CD4-positive, CD25-positive, alpha-beta regulatory T cell (primary cell): ENCODE measurements around the gene MED19. TPM values are rescaled to one million over a fixed set of nuclear protein-coding genes. Genes with fewer than 3 reads are reported as not detected.
A peak's percentile ranks its signal among the peaks of the same experiment; 100 is the strongest.
"Not testable (repeated sequence)": the region's sequence is repeated elsewhere in the genome, so short reads cannot be mapped to it uniquely, and the experiment has no call there.

Experiments used
- ATAC-seq, 2 donors: fragments of 150-1000 bp; cut with Tn5 transposase; one replicate each; pipeline ENCODE4 v1.10.0; 2021; ENCODE audit warnings: low read depth in 2 of 2, moderate number of reproducible peaks in 2 of 2, moderate library complexity in 1 of 2
- DNase-seq, 3 donors: peaks; one replicate each; pipeline versions ENCODE4 v3.0.0 to v3.0.0-alpha.2; 2012 to 2022; ENCODE audit warnings: mixed read lengths in 1 of 3
- H3K27ac ChIP-seq: one replicate; pipeline ENCODE4 v1.7.0; 2013; ENCODE audit warnings: mild to moderate bottlenecking, low read length; ENCODE audit not compliant: insufficient read depth, poor library complexity, severe bottlenecking
- H3K27me3 ChIP-seq: one replicate; pipeline ENCODE4 v1.7.0; 2013; ENCODE audit warnings: low read length; ENCODE audit not compliant: control insufficient read depth, insufficient read depth
- H3K36me3 ChIP-seq: one replicate; pipeline ENCODE4 v1.7.0; 2013; ENCODE audit warnings: mild to moderate bottlenecking, low read length, moderate library complexity; ENCODE audit not compliant: control insufficient read depth, insufficient read depth
- H3K4me1 ChIP-seq: 2 replicates; pipeline ENCODE4 v1.7.0; 2013; ENCODE audit warnings: mild to moderate bottlenecking, low read length; ENCODE audit not compliant: insufficient read depth, control insufficient read depth, poor library complexity, severe bottlenecking
- H3K4me3 ChIP-seq: one replicate; pipeline ENCODE4 v1.7.0; 2013; ENCODE audit warnings: low read depth, mild to moderate bottlenecking, low read length, moderate library complexity
- H3K9me3 ChIP-seq, 2 experiments: 1 replicate in 1 of 2; 2 replicates in 1 of 2; pipeline ENCODE4 v1.7.0; 2013; ENCODE audit warnings: low read length in 2 of 2, mild to moderate bottlenecking in 1 of 2, moderate library complexity in 1 of 2; ENCODE audit not compliant: control insufficient read depth in 2 of 2
- H3K27ac Mint-ChIP-seq, 3 donors: one replicate each; pipeline ENCODE4 v1.8.0; 2020 to 2022; ENCODE audit warnings: mild to moderate bottlenecking in 3 of 3, mixed read lengths in 3 of 3, moderate library complexity in 2 of 3
- H3K27me3 Mint-ChIP-seq: one replicate; pipeline ENCODE4 v1.8.0; 2022; ENCODE audit warnings: mild to moderate bottlenecking, mixed read lengths
- H3K36me3 Mint-ChIP-seq: one replicate; pipeline ENCODE4 v1.8.0; 2020; ENCODE audit warnings: mixed read lengths
- H3K4me1 Mint-ChIP-seq, 4 donors: one replicate each; pipeline ENCODE4 v1.8.0; 2020 to 2022; ENCODE audit warnings: mixed read lengths in 4 of 4, mild to moderate bottlenecking in 1 of 4
- H3K4me3 Mint-ChIP-seq, 4 donors: one replicate each; pipeline ENCODE4 v1.8.0; 2020 to 2022; ENCODE audit warnings: mild to moderate bottlenecking in 4 of 4, mixed read lengths in 4 of 4, moderate library complexity in 3 of 4
- H3K9me3 Mint-ChIP-seq, 7 donors: one replicate each; pipeline ENCODE4 v1.8.0; 2020 to 2022; ENCODE audit warnings: mixed read lengths in 7 of 7, mild to moderate bottlenecking in 3 of 7, moderate library complexity in 2 of 7
- polyA plus RNA-seq, 4 donors: library from polyadenylated mRNA; unstranded; fragments of 300-500 nt; fragmentation: Illumina TruSeq; gene quantifications; one replicate each; pipeline ENCODE4 v1.2.3, GENCODE V29; 2021
- total RNA-seq: library from RNA; stranded (reverse); gene quantifications from one replicate; pipeline ENCODE4 v1.2.3, GENCODE V29; 2022

The MED19 gene
- total and polyA plus RNA-seq, 5 donors from 2014 or later: 13.7 to 22.6 (median 20.8) TPM

DNA sequence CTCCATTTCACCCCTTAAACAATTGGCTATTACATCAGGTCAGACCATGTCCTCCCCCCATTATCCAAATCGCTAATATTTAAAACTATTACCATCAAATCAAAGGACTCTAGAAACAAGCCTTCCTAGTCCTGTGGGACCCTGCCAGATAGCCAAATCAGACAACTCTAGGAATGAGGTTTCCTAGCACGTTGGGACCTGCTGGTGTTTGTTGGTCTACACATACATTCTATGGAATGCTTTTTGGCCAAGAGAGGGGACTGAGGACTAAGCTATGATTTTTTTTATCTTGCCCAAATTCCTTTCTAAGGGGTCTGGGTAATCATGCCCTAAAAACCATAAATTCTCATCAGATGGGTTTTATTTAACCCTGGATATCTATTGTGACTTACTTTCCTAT is 15.2 kb upstream of the MED19 start:
- Mint-ChIP-seq H3K36me3 (peaks cover 4% of the 10 kb centered on the region), H3K27me3 (no peaks in the 10 kb centered on the region), H3K4me1 (peaks cover 10 to 18% (median 16%) of the 10 kb centered on the region in 4 donors), H3K27ac (peak overlapping the region in 2 of 3 donors; percentile 33 to 40), H3K9me3 (no peaks in the 10 kb centered on the region), H3K4me3 (no peak overlapping the region)
- H3K9me3 ChIP-seq: no peaks in the 10 kb centered on the region
- no peaks in the 10 kb centered on the region for H3K4me1 ChIP-seq
- peaks cover 3% of the 10 kb centered on the region for H3K36me3 ChIP-seq
- H3K27me3 ChIP-seq: no peaks in the 10 kb centered on the region
- DNase-seq: no peak
- H3K4me3 ChIP-seq: no peak overlapping the region
- no peak overlapping the region for H3K27ac ChIP-seq
- no peak for ATAC-seq

DNA sequence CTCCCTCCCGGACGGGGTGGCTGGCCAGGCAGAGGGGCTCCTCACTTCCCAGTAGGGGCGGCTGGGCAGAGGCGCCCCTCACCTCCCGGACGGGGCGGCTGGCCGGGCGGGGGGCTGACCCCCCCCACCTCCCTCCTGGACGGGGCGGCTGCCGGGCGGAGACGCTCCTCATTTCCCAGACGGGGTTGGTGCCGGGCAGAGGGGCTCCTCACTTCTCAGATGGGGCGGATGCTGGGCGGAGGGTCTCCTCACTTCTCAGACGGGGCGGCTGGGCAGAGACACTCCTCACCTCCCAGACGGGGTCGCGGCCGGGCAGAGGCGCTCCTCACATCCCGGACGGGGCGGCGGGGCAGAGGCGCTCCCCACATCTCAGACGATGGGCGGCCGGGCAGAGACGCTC is 4.7 kb upstream of the MED19 start:
- not testable (repeated sequence) for H3K27ac Mint-ChIP-seq, ATAC-seq, H3K27me3 Mint-ChIP-seq, H3K27ac ChIP-seq, H3K4me3 Mint-ChIP-seq, H3K27me3 ChIP-seq, H3K36me3 ChIP-seq, DNase-seq, H3K9me3 Mint-ChIP-seq, H3K36me3 Mint-ChIP-seq, H3K4me3 ChIP-seq, H3K9me3 ChIP-seq
- H3K4me1 ChIP-seq: peaks cover 23% of the 10 kb centered on the region
- H3K4me1 Mint-ChIP-seq: peaks cover 13 to 37% (median 22%) of the 10 kb centered on the region in 4 donors

DNA sequence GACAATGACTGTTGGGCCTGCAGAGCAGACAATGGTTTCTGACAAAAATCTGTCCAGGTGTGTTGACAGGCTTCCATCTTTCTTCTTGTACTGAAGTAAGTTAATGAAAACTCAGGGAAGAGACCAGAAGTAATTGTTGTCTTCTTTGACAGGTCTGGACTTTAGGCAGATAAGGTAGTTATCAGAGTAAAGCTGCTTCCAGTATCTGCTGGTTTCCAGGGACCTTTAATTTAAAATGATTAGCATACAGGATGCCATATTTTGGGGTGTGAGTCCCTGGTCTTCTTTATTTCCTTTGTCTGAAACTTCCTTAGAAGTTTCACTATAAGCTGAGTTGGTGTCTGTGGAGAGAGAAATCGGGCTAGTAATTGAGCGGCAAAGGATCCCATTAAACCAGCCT is 1.8 kb upstream of the MED19 start:
- Histone ChIP-seq H3K4me1 (peaks cover 35% of the 10 kb centered on the region), H3K36me3 (peaks cover 3% of the 10 kb centered on the region), H3K4me3 (peak overlapping the region; percentile 99), H3K27me3 (no peaks in the 10 kb centered on the region), H3K9me3 (no peaks in the 10 kb centered on the region), H3K27ac (no peak overlapping the region)
- Mint-ChIP-seq H3K36me3 (peaks cover 6% of the 10 kb centered on the region), H3K9me3 (no peaks in the 10 kb centered on the region), H3K27ac (peak overlapping the region in 1 of 3 donors; percentile 17), H3K27me3 (peaks cover 4% of the 10 kb centered on the region), H3K4me1 (peaks cover 17 to 54% (median 31%) of the 10 kb centered on the region in 4 donors), H3K4me3 (peak overlapping the region; percentile 89 to 99 (median 96))
- DNase-seq (no peak), ATAC-seq (no peak)

DNA sequence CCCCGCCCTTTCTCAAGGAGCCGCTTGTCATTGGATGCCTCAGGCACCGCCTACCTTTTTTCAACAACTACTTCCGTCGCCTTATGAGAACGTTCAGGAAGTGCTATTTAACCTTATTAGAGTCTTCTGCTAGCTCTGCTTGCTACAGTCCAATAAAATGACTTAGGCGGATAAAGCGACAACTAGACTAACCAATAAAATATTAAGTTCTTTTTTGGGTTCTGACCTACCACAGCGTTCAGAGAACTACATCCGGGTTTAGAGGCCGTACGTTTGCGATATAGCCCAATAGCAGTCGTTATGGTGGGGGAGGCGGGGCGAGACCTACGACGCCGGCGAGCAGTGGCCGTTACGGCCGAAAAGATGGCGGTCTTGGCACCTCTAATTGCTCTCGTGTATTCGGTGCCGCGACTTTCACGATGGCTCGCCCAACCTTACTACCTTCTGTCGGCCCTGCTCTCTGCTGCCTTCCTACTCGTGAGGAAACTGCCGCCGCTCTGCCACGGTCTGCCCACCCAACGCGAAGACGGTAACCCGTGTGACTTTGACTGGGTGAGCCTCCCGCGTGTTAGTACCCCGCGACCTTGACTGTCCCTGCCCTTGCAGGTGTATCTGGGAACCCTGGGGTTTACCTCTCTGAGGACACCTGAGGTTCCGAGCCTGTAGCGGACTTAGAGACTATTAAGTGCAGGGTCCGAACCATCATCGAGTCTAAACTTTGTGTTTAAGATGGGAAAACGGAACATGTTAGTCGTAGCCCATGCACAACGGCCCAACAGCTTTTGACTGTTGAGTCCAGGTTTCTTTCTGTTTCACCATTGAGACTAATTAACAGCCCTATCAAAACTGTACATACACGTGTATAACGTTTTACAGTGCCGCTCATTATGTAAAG is 488 bp upstream of the MED19 start, which contains the start of gene TMX2:
TSS of gene TMX2 (plus strand) at position 338 of the 895 bp plus-strand sequence. CDS start at position 364, 26 bp downstream.
- H3K4me1 Mint-ChIP-seq: peaks cover 17 to 57% (median 38%) of the 10 kb centered on the region in 4 donors
- no peaks in the 10 kb centered on the region for H3K9me3 Mint-ChIP-seq
- no peaks in the 10 kb centered on the region for H3K36me3 Mint-ChIP-seq
- ATAC-seq (peak; percentile 95), DNase-seq (peak; percentile 89 to 99 (median 93))
- peaks cover 35% of the 10 kb centered on the region for H3K4me1 ChIP-seq
- H3K4me3 Mint-ChIP-seq: peak within 1 kb of the TSS; percentile 89 to 99 (median 96)
- H3K27ac ChIP-seq: peak within 1 kb of the TSS; percentile 96
- H3K4me3 ChIP-seq: peak within 1 kb of the TSS; percentile 99
- peak within 1 kb of the TSS; percentile 97 to 98 (median 98) for H3K27ac Mint-ChIP-seq
- H3K36me3 ChIP-seq: no peaks in the 10 kb centered on the region
- H3K27me3 Mint-ChIP-seq: peaks cover 4% of the 10 kb centered on the region
- H3K27me3 ChIP-seq: no peaks in the 10 kb centered on the region
- H3K9me3 ChIP-seq: no peaks in the 10 kb centered on the region

DNA sequence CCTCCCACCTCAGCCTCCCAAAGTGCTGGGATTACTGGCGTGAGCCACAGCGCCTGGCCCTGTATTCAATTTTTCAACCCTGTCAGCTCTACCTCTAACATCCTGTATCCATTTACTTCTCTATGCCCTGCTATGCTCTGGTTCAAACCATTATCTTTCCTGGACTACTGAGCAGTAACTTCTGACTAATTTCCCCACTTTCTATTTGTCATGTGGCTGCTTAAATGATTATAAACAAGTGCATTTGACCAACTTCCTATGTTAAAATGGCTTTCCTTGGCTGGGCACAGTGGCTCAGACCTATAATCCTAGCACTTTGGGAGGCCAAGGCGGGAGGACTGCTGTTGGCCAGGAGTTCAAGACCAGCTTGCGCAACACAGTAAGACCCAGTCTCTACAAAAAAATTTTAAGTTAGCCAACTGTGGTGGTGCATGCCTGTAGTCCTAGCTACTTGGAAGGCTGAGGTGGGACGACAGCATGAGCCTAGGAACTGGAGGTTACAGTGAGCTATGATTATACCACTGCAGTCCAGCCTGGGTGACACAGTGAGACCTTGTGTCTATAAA is 2.1 kb downstream of the MED19 start:
- peaks cover 4% of the 10 kb centered on the region for H3K36me3 ChIP-seq
- no peaks in the 10 kb centered on the region for H3K9me3 ChIP-seq
- Mint-ChIP-seq H3K27me3 (peaks cover 4% of the 10 kb centered on the region), H3K4me3 (peak overlapping the region in 2 of 4 donors; percentile 26 to 73), H3K9me3 (no peaks in the 10 kb centered on the region), H3K36me3 (peaks cover 2% of the 10 kb centered on the region), H3K4me1 (peaks cover 17 to 53% (median 39%) of the 10 kb centered on the region in 4 donors), H3K27ac (peak overlapping the region in 2 of 3 donors; percentile 28 to 33)
- DNase-seq: peak in 1 of 3 donors; percentile 16
- H3K27me3 ChIP-seq: no peaks in the 10 kb centered on the region
- no peak overlapping the region for H3K4me3 ChIP-seq
- peaks cover 35% of the 10 kb centered on the region for H3K4me1 ChIP-seq
- H3K27ac ChIP-seq: no peak overlapping the region
- ATAC-seq: no peak

DNA sequence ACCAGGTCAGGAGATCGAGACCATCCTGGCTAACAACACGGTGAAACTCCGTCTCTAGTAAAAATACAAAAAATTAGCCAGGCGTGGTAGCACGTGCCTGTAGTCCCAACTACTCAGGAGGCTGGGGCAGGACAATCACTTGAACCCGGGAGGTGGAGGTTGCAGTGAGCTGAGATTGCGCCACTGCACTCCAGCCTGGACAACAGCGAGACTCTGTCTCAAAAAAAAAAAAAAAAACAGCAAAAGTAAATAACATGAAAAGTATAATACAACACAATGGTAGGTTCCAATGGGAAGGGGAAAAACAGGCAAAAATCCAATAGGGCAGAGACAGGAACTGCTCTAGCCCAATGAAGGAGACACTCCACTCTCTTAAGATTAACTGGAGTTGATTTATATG is 6.6 kb downstream of the MED19 start:
- peaks cover 0 to 16% (median 11%) of the 10 kb centered on the region in 4 donors for H3K4me1 Mint-ChIP-seq
- H3K27ac Mint-ChIP-seq, DNase-seq, H3K4me3 Mint-ChIP-seq, H3K4me3 ChIP-seq, H3K9me3 ChIP-seq, H3K4me1 ChIP-seq, H3K27me3 ChIP-seq, H3K9me3 Mint-ChIP-seq, ATAC-seq, H3K27ac ChIP-seq, H3K27me3 Mint-ChIP-seq: not testable (repeated sequence)
- peaks cover 34% of the 10 kb centered on the region for H3K36me3 ChIP-seq
- H3K36me3 Mint-ChIP-seq: peaks cover 16% of the 10 kb centered on the region

DNA sequence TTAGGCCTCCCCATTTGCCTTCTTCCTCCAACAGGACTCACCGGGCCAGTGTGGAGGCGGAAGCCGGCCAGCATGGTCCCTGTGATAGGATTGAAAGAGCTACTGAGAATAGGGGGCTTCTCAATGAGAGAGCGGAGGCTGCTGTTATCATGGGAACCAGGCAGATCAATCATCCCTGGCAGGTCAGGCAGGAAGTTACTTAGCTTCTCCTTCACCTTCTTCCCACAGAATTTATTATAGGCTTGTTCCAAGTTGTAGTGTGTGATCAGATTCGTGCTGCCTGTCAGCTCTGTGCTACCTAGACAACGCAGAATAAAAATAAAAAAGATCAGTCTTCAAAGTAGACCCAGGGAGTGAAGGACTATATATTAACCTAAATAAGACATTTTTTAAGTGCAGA is 7.1 kb downstream of the MED19 start:
- H3K4me3 ChIP-seq: no peak overlapping the region
- H3K9me3 Mint-ChIP-seq: no peaks in the 10 kb centered on the region
- H3K27ac Mint-ChIP-seq: no peak overlapping the region
- DNase-seq (no peak), ATAC-seq (no peak)
- H3K36me3 ChIP-seq: peaks cover 39% of the 10 kb centered on the region
- no peaks in the 10 kb centered on the region for H3K27me3 Mint-ChIP-seq
- no peaks in the 10 kb centered on the region for H3K9me3 ChIP-seq
- H3K4me1 Mint-ChIP-seq: peaks cover 0 to 14% (median 8%) of the 10 kb centered on the region in 4 donors
- H3K4me3 Mint-ChIP-seq: no peak overlapping the region
- no peaks in the 10 kb centered on the region for H3K4me1 ChIP-seq
- no peaks in the 10 kb centered on the region for H3K27me3 ChIP-seq
- H3K36me3 Mint-ChIP-seq: peaks cover 18% of the 10 kb centered on the region
- H3K27ac ChIP-seq: no peak overlapping the region
